Neural cell (in vitro differentiated cells): ENCODE measurements around the gene MS4A13. TPM values are rescaled to one million over a fixed set of nuclear protein-coding genes. Genes with fewer than 3 reads are reported as not detected.

ENCODE experiments used
- H2AFZ ChIP-seq: fragments of 200-600, 300-800 bp; sonication (generic), shearing (Covaris generic); 2 replicates; pipeline ENCODE4 v1.6.0; 2014; ENCODE audit warnings: low read depth, mild to moderate bottlenecking, antibody characterized with exemption, low read length, moderate library complexity
- H3F3A ChIP-seq: fragments of 200-600 bp; shearing (Covaris generic); 2 replicates; pipeline ENCODE4 v1.6.1; 2016; ENCODE audit warnings: mild to moderate bottlenecking, moderate library complexity, mixed read lengths, antibody characterized with exemption, low read length; ENCODE audit not compliant: insufficient read depth, poor library complexity, severe bottlenecking
- H3K27ac ChIP-seq: fragments of 200-600, 300-800 bp; sonication (generic), shearing (Covaris generic); 2 replicates; pipeline ENCODE4 v1.5.1; 2014; ENCODE audit warnings: mild to moderate bottlenecking, low read length, moderate library complexity
- H3K27me3 ChIP-seq: fragments of 300-800, 200-600 bp; sonication (generic), shearing (Covaris generic); 2 replicates; pipeline ENCODE4 v1.6.0; 2014; ENCODE audit warnings: mild to moderate bottlenecking, low read depth, low read length, moderate library complexity; ENCODE audit not compliant: insufficient read depth
- H3K36me3 ChIP-seq: fragments of 300-800, 200-600 bp; sonication (generic), shearing (Covaris generic); 2 replicates; pipeline ENCODE4 v1.5.1; 2014; ENCODE audit warnings: mild to moderate bottlenecking, antibody characterized with exemption, low read length, moderate library complexity; ENCODE audit not compliant: insufficient read depth
- H3K4me2 ChIP-seq: fragments of 300-800, 200-600 bp; sonication (generic), shearing (Covaris generic); 2 replicates; pipeline ENCODE4 v1.6.0; 2014; ENCODE audit warnings: mild to moderate bottlenecking, low read length
- H3K4me3 ChIP-seq: fragments of 300-800, 200-600 bp; sonication (generic), shearing (Covaris generic); 2 replicates; pipeline ENCODE4 v1.5.1; 2014; ENCODE audit warnings: mild to moderate bottlenecking, low read length, moderate library complexity
- H3K79me2 ChIP-seq: fragments of 200-600 bp; shearing (Covaris generic); replicated peaks from 2 replicates; pipeline ENCODE4 v1.6.0; 2014; ENCODE audit warnings: mild to moderate bottlenecking, low read length, moderate library complexity; ENCODE audit not compliant: insufficient read depth
- H3K9ac ChIP-seq: fragments of 300-800, 200-600 bp; sonication (generic), shearing (Covaris generic); 2 replicates; pipeline ENCODE4 v1.6.1; 2016; ENCODE audit warnings: mild to moderate bottlenecking, low read length, mixed read lengths
- H3K9me2 ChIP-seq: fragments of 200-600 bp; shearing (Covaris generic); 2 replicates; pipeline ENCODE4 v1.6.1; 2016; ENCODE audit warnings: mild to moderate bottlenecking, low read length, mixed read lengths; ENCODE audit not compliant: insufficient read depth
- H3K9me3 ChIP-seq: fragments of 200-600, 300-800 bp; sonication (generic), shearing (Covaris generic); 2 replicates; pipeline ENCODE4 v1.6.1; 2016; ENCODE audit warnings: mild to moderate bottlenecking, mixed run types, low read length, moderate library complexity, mixed read lengths
- H4K20me1 ChIP-seq: fragments of 200-600 bp; shearing (Covaris generic); 2 replicates; pipeline ENCODE4 v1.6.1; 2016; ENCODE audit warnings: mild to moderate bottlenecking, mixed run types; ENCODE audit not compliant: insufficient read depth
- EP300 ChIP-seq: fragments of 450-650 bp; conservative IDR thresholded peaks from 2 replicates; pipeline ENCODE4 v1.6.1; 2014; ENCODE audit warnings: antibody characterized with exemption, mild to moderate bottlenecking, moderate library complexity; ENCODE audit not compliant: poor library complexity, severe bottlenecking
- EZH2 ChIP-seq: fragments of 200-600, 300-800 bp; shearing (Covaris generic), sonication (generic); IDR thresholded peaks from 2 replicates; pipeline ENCODE4 v1.6.1; 2014; ENCODE audit warnings: antibody characterized with exemption, low read length, borderline replicate concordance, mild to moderate bottlenecking; ENCODE audit not compliant: insufficient read depth, poor library complexity, severe bottlenecking
- MXI1 ChIP-seq: fragments of 450-650 bp; conservative IDR thresholded peaks from 2 replicates; pipeline ENCODE4 v1.6.1; 2014; ENCODE audit warnings: antibody characterized with exemption, mild to moderate bottlenecking; ENCODE audit not compliant: poor library complexity, severe bottlenecking
- POLR2AphosphoS5 ChIP-seq: IDR thresholded peaks from 2 replicates; pipeline ENCODE4 v1.6.1; 2012
- RAD21 ChIP-seq: fragments of 450-650 bp; conservative IDR thresholded peaks from 2 replicates; pipeline ENCODE4 v1.6.1; 2014; ENCODE audit warnings: antibody characterized with exemption, mild to moderate bottlenecking, moderate library complexity
- SMC3 ChIP-seq: fragments of 450-650 bp; conservative IDR thresholded peaks from 2 replicates; pipeline ENCODE4 v1.6.1; 2014; ENCODE audit warnings: antibody characterized with exemption, mild to moderate bottlenecking, moderate library complexity; ENCODE audit not compliant: poor library complexity
- TAF1 ChIP-seq: IDR thresholded peaks from 2 replicates; pipeline ENCODE4 v1.6.1; 2012; ENCODE audit warnings: low read depth
- polyA minus RNA-seq: library from RNA; depleted of rRNA, polyadenylated mRNA; stranded (reverse); fragments of >200 nt; gene quantifications from 2 replicates; pipeline ENCODE4 v1.2.3, GENCODE V29; 2014
- polyA plus RNA-seq: library from polyadenylated mRNA; depleted of rRNA; stranded (reverse); fragments of >200 nt; gene quantifications from 2 replicates; pipeline ENCODE4 v1.2.3, GENCODE V29; 2014
- TF ChIP-seq, protein P1 (sequence below): fragments of 450-650 bp; IDR thresholded peaks from 2 replicates; pipeline ENCODE4 v1.5.1; 2014; ENCODE audit warnings: antibody characterized with exemption, mild to moderate bottlenecking, moderate library complexity; ENCODE audit not compliant: poor library complexity, severe bottlenecking
- TF ChIP-seq, protein P2 (sequence below): IDR thresholded peaks from 2 replicates; pipeline ENCODE4 v1.6.1; 2012; ENCODE audit warnings: borderline replicate concordance

The MS4A13 gene, protein sequence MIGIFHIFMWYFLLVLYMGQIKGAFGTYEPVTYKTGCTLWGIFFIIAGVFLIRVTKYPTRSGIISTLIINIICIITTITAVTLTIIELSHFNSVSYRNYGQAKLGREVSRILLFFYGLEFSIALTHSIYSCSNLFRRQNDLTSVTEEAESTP
- polyA plus RNA-seq (not detected in 2 replicates), polyA minus RNA-seq (not detected in 2 replicates)

DNA sequence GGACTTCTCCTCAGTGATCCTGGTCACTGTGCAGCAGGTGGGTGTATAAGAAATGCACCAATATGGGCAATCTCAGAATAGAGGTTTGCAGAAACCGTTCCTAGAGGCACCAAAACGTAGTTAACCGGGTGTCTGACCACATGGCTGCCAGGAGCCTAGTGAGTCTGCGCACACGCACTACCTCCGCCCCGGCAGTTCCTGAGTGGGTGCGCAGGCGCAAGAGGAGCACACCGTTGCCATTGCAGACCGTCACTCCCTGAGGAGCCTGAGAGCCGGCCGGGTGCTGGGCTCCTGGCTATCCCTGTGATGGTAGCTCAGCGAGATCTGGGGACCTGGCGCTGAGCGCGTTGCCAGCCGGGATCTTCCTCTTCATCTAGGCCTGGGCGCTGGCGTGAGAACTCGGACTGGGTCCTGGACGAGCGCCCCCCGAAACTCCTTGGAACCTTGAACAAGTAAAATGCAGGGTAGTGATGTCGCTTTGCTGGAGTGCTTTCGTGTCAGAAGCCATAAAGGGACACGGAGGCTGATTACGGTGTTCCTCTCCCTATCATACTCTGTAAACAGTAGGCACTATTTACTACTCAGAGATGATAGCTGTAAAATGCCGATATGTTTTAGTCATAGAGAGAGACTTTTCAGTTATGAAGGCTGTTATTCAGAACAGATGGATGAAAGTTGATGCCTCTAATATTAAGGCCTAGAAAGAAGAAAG lies at the start of gene MS4A13:
Gene MS4A13, plus strand, starts transcription at position 249 of the 712 bp plus-strand sequence. CDS start 2,692 bp downstream, outside the sequence.
- no peak for TF ChIP-seq POLR2AphosphoS5
- TF ChIP-seq MXI1: no peak
- no peak for TF ChIP-seq EZH2
- no peak for TF ChIP-seq RAD21
- no peak for TF ChIP-seq TAF1
- TF ChIP-seq, protein P1, sequence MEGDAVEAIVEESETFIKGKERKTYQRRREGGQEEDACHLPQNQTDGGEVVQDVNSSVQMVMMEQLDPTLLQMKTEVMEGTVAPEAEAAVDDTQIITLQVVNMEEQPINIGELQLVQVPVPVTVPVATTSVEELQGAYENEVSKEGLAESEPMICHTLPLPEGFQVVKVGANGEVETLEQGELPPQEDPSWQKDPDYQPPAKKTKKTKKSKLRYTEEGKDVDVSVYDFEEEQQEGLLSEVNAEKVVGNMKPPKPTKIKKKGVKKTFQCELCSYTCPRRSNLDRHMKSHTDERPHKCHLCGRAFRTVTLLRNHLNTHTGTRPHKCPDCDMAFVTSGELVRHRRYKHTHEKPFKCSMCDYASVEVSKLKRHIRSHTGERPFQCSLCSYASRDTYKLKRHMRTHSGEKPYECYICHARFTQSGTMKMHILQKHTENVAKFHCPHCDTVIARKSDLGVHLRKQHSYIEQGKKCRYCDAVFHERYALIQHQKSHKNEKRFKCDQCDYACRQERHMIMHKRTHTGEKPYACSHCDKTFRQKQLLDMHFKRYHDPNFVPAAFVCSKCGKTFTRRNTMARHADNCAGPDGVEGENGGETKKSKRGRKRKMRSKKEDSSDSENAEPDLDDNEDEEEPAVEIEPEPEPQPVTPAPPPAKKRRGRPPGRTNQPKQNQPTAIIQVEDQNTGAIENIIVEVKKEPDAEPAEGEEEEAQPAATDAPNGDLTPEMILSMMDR: no peak
- TF ChIP-seq EP300: no peak
- TF ChIP-seq, protein P2, sequence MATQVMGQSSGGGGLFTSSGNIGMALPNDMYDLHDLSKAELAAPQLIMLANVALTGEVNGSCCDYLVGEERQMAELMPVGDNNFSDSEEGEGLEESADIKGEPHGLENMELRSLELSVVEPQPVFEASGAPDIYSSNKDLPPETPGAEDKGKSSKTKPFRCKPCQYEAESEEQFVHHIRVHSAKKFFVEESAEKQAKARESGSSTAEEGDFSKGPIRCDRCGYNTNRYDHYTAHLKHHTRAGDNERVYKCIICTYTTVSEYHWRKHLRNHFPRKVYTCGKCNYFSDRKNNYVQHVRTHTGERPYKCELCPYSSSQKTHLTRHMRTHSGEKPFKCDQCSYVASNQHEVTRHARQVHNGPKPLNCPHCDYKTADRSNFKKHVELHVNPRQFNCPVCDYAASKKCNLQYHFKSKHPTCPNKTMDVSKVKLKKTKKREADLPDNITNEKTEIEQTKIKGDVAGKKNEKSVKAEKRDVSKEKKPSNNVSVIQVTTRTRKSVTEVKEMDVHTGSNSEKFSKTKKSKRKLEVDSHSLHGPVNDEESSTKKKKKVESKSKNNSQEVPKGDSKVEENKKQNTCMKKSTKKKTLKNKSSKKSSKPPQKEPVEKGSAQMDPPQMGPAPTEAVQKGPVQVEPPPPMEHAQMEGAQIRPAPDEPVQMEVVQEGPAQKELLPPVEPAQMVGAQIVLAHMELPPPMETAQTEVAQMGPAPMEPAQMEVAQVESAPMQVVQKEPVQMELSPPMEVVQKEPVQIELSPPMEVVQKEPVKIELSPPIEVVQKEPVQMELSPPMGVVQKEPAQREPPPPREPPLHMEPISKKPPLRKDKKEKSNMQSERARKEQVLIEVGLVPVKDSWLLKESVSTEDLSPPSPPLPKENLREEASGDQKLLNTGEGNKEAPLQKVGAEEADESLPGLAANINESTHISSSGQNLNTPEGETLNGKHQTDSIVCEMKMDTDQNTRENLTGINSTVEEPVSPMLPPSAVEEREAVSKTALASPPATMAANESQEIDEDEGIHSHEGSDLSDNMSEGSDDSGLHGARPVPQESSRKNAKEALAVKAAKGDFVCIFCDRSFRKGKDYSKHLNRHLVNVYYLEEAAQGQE: no peak
- no peak for TF ChIP-seq SMC3
- Histone ChIP-seq H3K36me3 (no peaks in the 10 kb centered on the region), H3K9me2 (no peaks in the 10 kb centered on the region), H3K79me2 (no peaks in the 10 kb centered on the region), H3F3A (no peaks in the 10 kb centered on the region), H3K9ac (no peak within 1 kb of the TSS), H3K27me3 (no peaks in the 10 kb centered on the region), H3K9me3 (no peaks in the 10 kb centered on the region), H4K20me1 (no peaks in the 10 kb centered on the region), H3K27ac (no peak within 1 kb of the TSS), H2AFZ (no peak within 1 kb of the TSS), H3K4me2 (no peak within 1 kb of the TSS), H3K4me3 (no peak within 1 kb of the TSS)

DNA sequence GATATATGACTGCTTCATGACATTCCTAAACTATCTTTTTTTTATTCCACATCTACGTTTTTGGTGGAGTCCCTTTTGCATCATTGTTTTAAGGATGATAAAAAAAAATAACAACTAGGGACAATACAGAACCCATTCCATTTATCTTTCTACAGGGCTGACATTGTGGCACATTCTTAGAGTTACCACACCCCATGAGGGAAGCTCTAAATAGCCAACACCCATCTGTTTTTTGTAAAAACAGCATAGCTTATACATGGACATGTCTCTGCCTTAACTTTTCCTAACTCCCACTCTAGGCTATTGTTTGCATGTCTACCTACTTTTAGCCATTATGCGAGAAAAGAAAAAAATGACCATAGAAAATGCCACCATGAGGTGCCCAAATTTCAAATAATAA lies 46.4 kb upstream of the MS4A13 start:
- Histone ChIP-seq H4K20me1 (no peaks in the 10 kb centered on the region), H3K9me3 (no peaks in the 10 kb centered on the region), H3K27ac (no peak overlapping the region), H3K36me3 (no peaks in the 10 kb centered on the region), H2AFZ (no peak overlapping the region), H3K79me2 (no peaks in the 10 kb centered on the region), H3K4me2 (no peak overlapping the region), H3K27me3 (no peaks in the 10 kb centered on the region), H3F3A (no peaks in the 10 kb centered on the region), H3K9me2 (no peaks in the 10 kb centered on the region), H3K4me3 (no peak overlapping the region), H3K9ac (no peak overlapping the region)
- TF ChIP-seq EZH2: no peak
- TF ChIP-seq, protein P2: no peak
- TF ChIP-seq RAD21: no peak
- no peak for TF ChIP-seq MXI1
- no peak for TF ChIP-seq EP300
- TF ChIP-seq POLR2AphosphoS5: no peak
- no peak for TF ChIP-seq SMC3
- no peak for TF ChIP-seq TAF1
- TF ChIP-seq, protein P1: no peak
